Esophagus squamous epithelium (tissue), 5 donors: ENCODE data around the gene ZC3H12D. TPM values are rescaled to one million over a fixed set of nuclear protein-coding genes. Genes with fewer than 3 reads are reported as not detected.

Source experiments
- DNase-seq: peaks from one replicate; lab custom pipeline; 2025; lab: John Stamatoyannopoulos, UW
- H3K27ac ChIP-seq, 4 donors: fragments of 200-600 bp; sonication (generic); one replicate each; pipeline ENCODE4 v1.5.1; 2016 to 2019; ENCODE audit warnings: mild to moderate bottlenecking in 1 of 4
- H3K27me3 ChIP-seq, 4 donors: fragments of 200-600 bp; sonication (generic); 1 replicate in 3 of 4; 2 replicates in 1 of 4; pipeline versions ENCODE4 v1.5.1 to v1.6.0; 2017 to 2021; ENCODE audit warnings: antibody characterized with exemption in 1 of 4
- H3K36me3 ChIP-seq, 3 donors: fragments of 200-600 bp; sonication (generic); one replicate each; pipeline ENCODE4 v1.5.1; 2016 to 2019
- H3K4me1 ChIP-seq, 3 donors: fragments of 200-600 bp; sonication (generic); one replicate each; pipeline ENCODE4 v1.5.1; 2017 to 2019
- H3K4me3 ChIP-seq, 4 donors: fragments of 200-600 bp; sonication (generic); 1 replicate in 3 of 4; 2 replicates in 1 of 4; pipeline ENCODE4 v1.5.1; 2016 to 2019; ENCODE audit warnings: mild to moderate bottlenecking in 2 of 4, moderate library complexity in 1 of 4
- H3K9me3 ChIP-seq, 3 donors: fragments of 200-600 bp; sonication (generic); one replicate each; pipeline ENCODE4 v1.5.1; 2016 to 2019
- CTCF ChIP-seq, 6 experiments: fragments of 450-650 bp in 4 of 6; fragments of 200-600 bp in 2 of 6; sonication (generic) in 2 of 6; IDR thresholded peaks; one replicate each; pipeline ENCODE4 v1.5.1; 2016 to 2019; ENCODE audit warnings: antibody characterized with exemption in 6 of 6, mild to moderate bottlenecking in 4 of 6, moderate library complexity in 4 of 6
- POLR2A ChIP-seq, 4 donors: fragments of 450-650 bp; IDR thresholded peaks; one replicate each; pipeline ENCODE4 v1.6.1; 2017; ENCODE audit warnings: antibody characterized with exemption in 4 of 4, mild to moderate bottlenecking in 4 of 4, moderate library complexity in 3 of 4
- WGBS, 2 donors: methylation state at CpG; one replicate each; pipeline ENCODE4 v1.1.5; 2018; 5-methylcytosine and 5-hydroxymethylcytosine counted together
- intact Hi-C: fragments of 100-400 bp; cut with DNase I; formaldehyde crosslinking; loops from one replicate; pipeline ENCODE4 v1.15.0; 2022
- total RNA-seq, 4 donors: library from RNA; depleted of rRNA; stranded (reverse); fragments of >200 nt; gene quantifications; one replicate each; pipeline ENCODE4 v1.1.0, GENCODE V29; 2016
- donor health status: DM: yes; HTN: yes; CAD: no.

Gene ZC3H12D
- total RNA-seq, 4 donors from 2014 or later: 0.04 to 4.3 (median 0.87) TPM

GRCh38 chr6:149478631-149479314 lies 6.0 kb downstream of the ZC3H12D start:
- Histone ChIP-seq H3K36me3 (no peaks in the 10 kb centered on the region), H3K9me3 (no peaks in the 10 kb centered on the region), H3K27me3 (peaks cover 0 to 43% (median 0%) of the 10 kb centered on the region in 4 donors), H3K4me1 (peaks cover 6 to 24% (median 6%) of the 10 kb centered on the region in 3 donors), H3K27ac (no peak overlapping the region), H3K4me3 (no peak overlapping the region)
- no peak for TF ChIP-seq CTCF (IDR thresholded peaks at IDR 0.05)
- TF ChIP-seq POLR2A (IDR thresholded peaks at IDR 0.05): no peak
- no peak for DNase-seq
- intact Hi-C loops: no loop called here
- WGBS, 2 donors: 70 to 82% methylated on average over 4 of the region's 5 CpGs

GRCh38 chr6:149477544-149477943 lies 7.3 kb downstream of the ZC3H12D start:
- intact Hi-C loops: no loop called here
- no peak for TF ChIP-seq POLR2A (IDR thresholded peaks at IDR 0.05)
- no peak for TF ChIP-seq CTCF (IDR thresholded peaks at IDR 0.05)
- no peaks in the 10 kb centered on the region for H3K36me3 ChIP-seq
- no peak for DNase-seq
- no peak overlapping the region for H3K27ac ChIP-seq
- no peaks in the 10 kb centered on the region for H3K9me3 ChIP-seq
- H3K4me1 ChIP-seq: peaks cover 12 to 33% (median 15%) of the 10 kb centered on the region in 3 donors
- H3K4me3 ChIP-seq: no peak overlapping the region
- peaks cover 0 to 46% (median 0%) of the 10 kb centered on the region in 4 donors for H3K27me3 ChIP-seq
- 75 to 82% methylated on average over 2 to 5 of the region's 5 CpGs for WGBS, 2 donors

GRCh38 chr6:149476789-149477455 lies 7.9 kb downstream of the ZC3H12D start:
- WGBS, 2 donors: 65 to 68% methylated on average over 6 of the region's 6 CpGs
- Histone ChIP-seq H3K4me1 (peaks cover 14 to 28% (median 15%) of the 10 kb centered on the region in 3 donors), H3K27me3 (peaks cover 0 to 46% (median 0%) of the 10 kb centered on the region in 4 donors), H3K27ac (no peak overlapping the region), H3K4me3 (no peak overlapping the region), H3K36me3 (no peaks in the 10 kb centered on the region), H3K9me3 (no peaks in the 10 kb centered on the region)
- DNase-seq: no peak
- TF ChIP-seq CTCF (IDR thresholded peaks at IDR 0.05): no peak
- TF ChIP-seq POLR2A (IDR thresholded peaks at IDR 0.05): no peak
- intact Hi-C loops: no loop called here

- WGBS, 2 donors: 40 to 95% methylated on average over 2 to 9 of the region's 30 CpGs
- Histone ChIP-seq H3K36me3 (no peaks in the 10 kb centered on the region), H3K4me1 (peaks cover 14 to 18% (median 15%) of the 10 kb centered on the region in 3 donors), H3K4me3 (peak overlapping the region in 1 of 4 donors; percentile 18), H3K9me3 (no peaks in the 10 kb centered on the region), H3K27me3 (peaks cover 0 to 50% (median 0%) of the 10 kb centered on the region in 4 donors), H3K27ac (no peak overlapping the region)
- TF ChIP-seq POLR2A (IDR thresholded peaks at IDR 0.05): no peak
- no peak for TF ChIP-seq CTCF (IDR thresholded peaks at IDR 0.05)
- intact Hi-C loops: no loop called here
- DNase-seq: no peak
Observed at GRCh38 chr6:149474108-149474935, 10.5 kb downstream of the ZC3H12D start.
